GM18907 (cell line): Measurements from ENCODE around the gene TGFB2.

Source experiments
- ATAC-seq: cut with Tn5 transposase; IDR thresholded peaks from one replicate; pipeline ENCODE4 v1.9.1; 2021; ENCODE audit warnings: mild to moderate bottlenecking, moderate library complexity; ENCODE audit not compliant: unreplicated experiment

TGFB2 gene

GRCh38 chr1:218330043-218330623 lies 15.0 kb upstream of the TGFB2 start:
- ATAC-seq, result peak; percentile 76

DNA sequence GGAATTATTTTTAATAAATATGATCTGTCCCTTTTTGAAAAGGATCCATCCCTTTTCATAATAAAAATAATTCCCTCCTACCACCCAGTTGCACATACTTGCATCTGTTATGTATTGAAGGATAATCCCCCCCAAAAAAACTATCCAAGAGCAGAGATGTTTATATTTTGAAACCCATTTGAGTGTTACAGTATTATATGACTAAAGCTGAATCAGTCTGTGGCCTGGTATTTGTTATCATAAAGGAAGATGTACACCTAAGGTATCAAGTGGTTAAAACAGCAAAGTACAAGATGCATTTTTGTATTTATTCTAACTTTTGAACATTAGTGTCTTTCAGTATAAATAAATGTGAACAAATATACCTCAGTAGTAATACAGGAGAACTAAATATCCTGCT lies 12.7 kb upstream of the TGFB2 start:
- ATAC-seq, result no peak

DNA sequence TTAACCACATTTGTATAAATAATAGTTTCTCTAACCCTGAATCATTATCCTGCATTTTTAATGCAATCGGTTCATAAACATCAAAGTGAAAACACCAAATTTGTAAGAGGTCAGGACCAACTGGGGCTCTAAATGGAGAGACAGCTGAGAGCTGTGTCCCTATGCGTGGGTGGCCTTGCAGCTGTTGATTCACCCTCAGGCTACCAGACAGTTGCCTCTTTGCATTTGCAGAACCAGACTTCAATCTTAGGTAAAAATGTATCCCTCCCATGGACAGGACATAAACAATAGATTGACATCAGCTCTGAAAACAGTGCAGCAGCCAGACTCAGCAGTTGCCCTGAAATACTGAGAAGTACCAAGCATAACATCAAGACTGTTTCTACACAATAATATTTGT lies 8.8 kb upstream of the TGFB2 start:
- no peak for ATAC-seq

GRCh38 chr1:218339267-218339831 lies 5.8 kb upstream of the TGFB2 start:
- peak; percentile 65 for ATAC-seq

DNA sequence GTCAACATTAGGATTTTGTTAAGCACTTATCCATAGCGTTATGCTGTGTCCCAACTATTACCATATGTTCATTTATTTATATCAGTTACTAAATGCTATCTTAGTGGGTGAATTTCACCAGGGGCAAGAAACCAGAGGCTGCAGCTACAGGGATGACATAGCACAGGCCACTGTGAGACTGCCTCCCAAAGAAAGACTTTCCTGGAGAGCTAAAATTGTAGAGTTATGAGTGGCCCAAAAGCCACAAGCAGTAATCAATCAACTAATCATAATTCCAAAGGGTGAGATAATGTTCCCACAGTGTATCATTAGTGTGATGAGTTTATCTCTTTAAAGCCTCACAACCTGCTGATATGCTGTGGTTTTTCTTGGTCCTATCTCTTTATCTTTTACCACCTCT lies 3.8 kb upstream of the TGFB2 start:
- no peak for ATAC-seq

GRCh38 chr1:218342091-218342490 lies 3.0 kb upstream of the TGFB2 start:
- no peak for ATAC-seq

- peak; percentile 71 for ATAC-seq
Observed at GRCh38 chr1:218345673-218346390, 696 bp downstream of the TGFB2 start.

DNA sequence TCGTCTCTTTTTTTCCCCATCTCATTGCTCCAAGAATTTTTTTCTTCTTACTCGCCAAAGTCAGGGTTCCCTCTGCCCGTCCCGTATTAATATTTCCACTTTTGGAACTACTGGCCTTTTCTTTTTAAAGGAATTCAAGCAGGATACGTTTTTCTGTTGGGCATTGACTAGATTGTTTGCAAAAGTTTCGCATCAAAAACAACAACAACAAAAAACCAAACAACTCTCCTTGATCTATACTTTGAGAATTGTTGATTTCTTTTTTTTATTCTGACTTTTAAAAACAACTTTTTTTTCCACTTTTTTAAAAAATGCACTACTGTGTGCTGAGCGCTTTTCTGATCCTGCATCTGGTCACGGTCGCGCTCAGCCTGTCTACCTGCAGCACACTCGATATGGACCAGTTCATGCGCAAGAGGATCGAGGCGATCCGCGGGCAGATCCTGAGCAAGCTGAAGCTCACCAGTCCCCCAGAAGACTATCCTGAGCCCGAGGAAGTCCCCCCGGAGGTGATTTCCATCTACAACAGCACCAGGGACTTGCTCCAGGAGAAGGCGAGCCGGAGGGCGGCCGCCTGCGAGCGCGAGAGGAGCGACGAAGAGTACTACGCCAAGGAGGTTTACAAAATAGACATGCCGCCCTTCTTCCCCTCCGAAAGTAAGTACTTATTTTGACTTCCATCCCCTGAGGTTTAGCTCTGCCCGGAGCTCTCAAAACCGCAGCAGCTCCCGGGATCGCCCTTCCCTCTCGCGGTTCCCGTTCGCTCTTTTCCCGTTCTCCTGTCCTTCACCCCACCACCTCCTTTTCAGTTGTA lies 1.5 kb downstream of the TGFB2 start:
- no peak for ATAC-seq

GRCh38 chr1:218347336-218347722 lies 2.2 kb downstream of the TGFB2 start:
- no peak for ATAC-seq

DNA sequence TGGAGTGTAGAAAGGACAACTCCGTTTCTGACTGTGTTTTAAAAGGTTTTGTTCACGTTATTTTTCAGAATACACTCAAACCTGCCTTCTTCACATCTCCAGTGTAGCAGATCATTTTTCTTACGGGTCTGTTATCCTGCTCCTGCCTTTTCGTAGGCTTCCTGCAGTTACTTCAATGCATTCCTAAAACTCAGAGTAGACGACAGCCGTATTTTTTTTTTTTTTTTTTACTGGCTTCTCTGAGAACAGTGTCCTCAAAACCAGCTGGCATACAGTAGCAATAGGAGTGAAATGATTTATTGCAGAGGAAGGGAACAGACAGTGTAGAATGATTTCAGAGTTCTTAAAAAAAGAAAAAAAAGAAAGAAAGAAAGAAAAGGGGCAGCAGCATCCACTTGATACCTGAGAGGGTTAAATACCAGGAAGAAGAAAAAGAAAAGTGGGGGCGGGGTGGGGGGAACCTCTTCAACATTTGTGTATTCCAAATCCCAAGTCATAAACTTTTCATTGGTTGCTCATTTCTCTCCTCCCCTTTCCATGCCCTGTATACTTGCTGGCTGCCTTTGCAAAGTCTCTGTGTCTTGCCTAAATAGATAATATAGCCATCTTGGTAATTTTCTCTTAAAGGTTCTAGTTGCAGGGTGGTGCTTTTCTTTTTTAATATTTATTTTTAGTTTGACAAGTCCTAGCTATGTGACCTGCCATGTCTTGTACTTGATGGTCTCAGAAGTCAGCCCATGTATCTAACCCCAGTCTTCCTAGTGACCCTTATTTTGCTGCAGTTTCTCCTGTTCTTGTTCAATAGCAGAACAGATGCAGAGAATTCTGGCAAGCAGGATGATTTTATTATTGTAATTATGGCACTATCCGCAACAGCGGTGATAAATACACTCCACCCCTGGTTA lies 2.8 kb downstream of the TGFB2 start:
- ATAC-seq, result no peak

GRCh38 chr1:218348628-218349071 lies 3.5 kb downstream of the TGFB2 start:
- no peak for ATAC-seq

GRCh38 chr1:218349348-218350034 lies 4.4 kb downstream of the TGFB2 start:
- no peak for ATAC-seq

DNA sequence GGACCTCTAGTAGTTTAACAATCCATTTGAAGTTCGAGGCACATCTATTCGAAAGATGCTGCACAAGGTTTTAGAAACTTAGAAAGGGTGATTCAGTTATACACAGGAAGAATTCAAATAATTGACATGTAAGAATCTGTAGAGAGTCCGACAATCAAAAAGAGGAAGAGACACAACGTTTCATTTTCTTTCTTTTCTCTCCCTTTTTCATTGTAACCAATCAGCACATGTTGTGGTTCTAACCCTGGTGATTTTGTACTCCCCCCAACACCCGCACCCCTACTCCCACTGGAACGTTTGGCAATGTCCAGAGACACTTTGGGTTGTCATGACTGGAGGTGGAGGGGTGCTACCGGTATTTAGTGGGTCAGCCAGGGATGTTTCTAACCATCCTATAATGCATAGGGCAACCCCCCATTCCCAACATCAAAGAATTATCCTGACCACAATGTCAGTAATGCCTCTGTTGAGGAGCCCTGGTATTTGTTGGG lies 4.9 kb downstream of the TGFB2 start:
- no peak for ATAC-seq

GRCh38 chr1:218350801-218351266 lies 5.7 kb downstream of the TGFB2 start:
- ATAC-seq, result no peak

- ATAC-seq, result peak; percentile 67
Observed at GRCh38 chr1:218351391-218352074, 6.4 kb downstream of the TGFB2 start.

DNA sequence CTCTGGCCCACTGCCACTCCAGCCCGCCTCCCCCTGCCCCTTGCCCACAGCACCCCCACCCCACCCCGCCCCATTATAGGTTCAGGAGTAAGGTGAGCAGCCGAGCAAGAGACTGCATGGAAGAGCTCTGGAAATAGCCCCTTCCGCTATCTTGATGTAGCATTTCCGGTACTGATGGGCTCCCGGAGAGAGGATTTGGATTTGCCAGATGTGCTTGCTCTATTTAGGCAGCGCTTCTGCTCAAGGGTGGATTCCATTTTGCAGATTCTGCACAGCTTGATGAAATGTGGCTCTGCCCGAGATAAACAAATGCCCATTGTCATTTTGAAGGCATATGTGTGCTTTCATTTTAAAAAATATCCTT lies 6.9 kb downstream of the TGFB2 start:
- no peak for ATAC-seq

GRCh38 chr1:218353656-218354055 lies 8.5 kb downstream of the TGFB2 start:
- no peak for ATAC-seq

- ATAC-seq, result no peak
Observed at GRCh38 chr1:218355278-218355677, 10.1 kb downstream of the TGFB2 start.

- no peak for ATAC-seq
Observed at GRCh38 chr1:218357211-218357892, 12.2 kb downstream of the TGFB2 start.
